Stimulated activated CD4-positive, alpha-beta T cell treated with anti-CD3 and anti-CD28 coated beads, Interleukin-1b, Interleukin-23, amount 100 ng/mL, for 48 hours (primary cell): ENCODE data around the gene APBB2.
"Not testable (repeated sequence)": the region's sequence is repeated elsewhere in the genome, so short reads cannot be mapped to it uniquely, and the experiment has no call there.

ENCODE experiments used
- DNase-seq: peaks from one replicate; pipeline ENCODE4 v3.0.0-alpha.2; 2020

The APBB2 gene

GRCh38 chr4:41052287-41052686, 162.1 kb downstream of the APBB2 start:
- no peak for DNase-seq

- DNase-seq = no peak
These were observed 163.2 kb downstream of the APBB2 start for GRCh38 chr4:41050880-41051775.

GRCh38 chr4:41050116-41050515, 164.2 kb downstream of the APBB2 start:
- DNase-seq = no peak

GRCh38 chr4:41049176-41049575, 165.2 kb downstream of the APBB2 start:
- DNase-seq = not testable (repeated sequence)

GRCh38 chr4:41044791-41045190, 169.6 kb downstream of the APBB2 start:
- DNase-seq = no peak

- no peak for DNase-seq
These were observed 170.2 kb downstream of the APBB2 start for GRCh38 chr4:41044165-41044564.

GRCh38 chr4:41043465-41043864, 170.9 kb downstream of the APBB2 start:
- no peak for DNase-seq

- DNase-seq = no peak
These were observed 172.8 kb downstream of the APBB2 start for GRCh38 chr4:41041551-41041950.

- no peak for DNase-seq
These were observed 175.0 kb downstream of the APBB2 start for GRCh38 chr4:41039317-41039716.

GRCh38 chr4:41038304-41038703, 176.0 kb downstream of the APBB2 start:
- no peak for DNase-seq

- DNase-seq = no peak
These were observed 185.2 kb downstream of the APBB2 start for GRCh38 chr4:41029098-41029497.

- DNase-seq = no peak
These were observed 185.8 kb downstream of the APBB2 start for GRCh38 chr4:41028392-41029076.

- DNase-seq = no peak
These were observed 187.4 kb downstream of the APBB2 start for GRCh38 chr4:41026971-41027370.

GRCh38 chr4:41025824-41026223, 188.5 kb downstream of the APBB2 start:
- DNase-seq = no peak

- no peak for DNase-seq
These were observed 189.5 kb downstream of the APBB2 start for GRCh38 chr4:41024556-41025491.

- no peak for DNase-seq
These were observed 192.2 kb downstream of the APBB2 start for GRCh38 chr4:41022116-41022515.

- DNase-seq = no peak
These were observed 199.2 kb downstream of the APBB2 start for GRCh38 chr4:41015016-41015675.

- DNase-seq = no peak
These were observed 200.2 kb downstream of the APBB2 start for GRCh38 chr4:41014158-41014557.

- no peak for DNase-seq
These were observed 200.6 kb downstream of the APBB2 start for GRCh38 chr4:41013746-41014145.

GRCh38 chr4:41012911-41013310, 201.4 kb downstream of the APBB2 start:
- DNase-seq = no peak

- DNase-seq = no peak
These were observed 202.0 kb downstream of the APBB2 start for GRCh38 chr4:41012293-41012692.

GRCh38 chr4:41009411-41009810, 204.9 kb downstream of the APBB2 start:
- DNase-seq = no peak

- no peak for DNase-seq
These were observed 208.2 kb downstream of the APBB2 start for GRCh38 chr4:41006141-41006540.
